Stimulated activated CD4-positive, alpha-beta T cell treated with anti-CD3 and anti-CD28 coated beads, Interleukin-4, amount 100 ng/mL, for 24 hours (primary cell): ENCODE measurements around the gene ADD2.

Experiments
- DNase-seq: peaks from one replicate; pipeline ENCODE4 v3.0.0-alpha.2; 2020

Gene ADD2

GRCh38 chr2:70784320-70784719, 16.3 kb upstream of the ADD2 start:
- DNase-seq = no peak

GRCh38 chr2:70779911-70780545, 12.0 kb upstream of the ADD2 start:
- no peak for DNase-seq

- no peak for DNase-seq
Measured at GRCh38 chr2:70779491-70779890, 11.5 kb upstream of the ADD2 start.

DNA sequence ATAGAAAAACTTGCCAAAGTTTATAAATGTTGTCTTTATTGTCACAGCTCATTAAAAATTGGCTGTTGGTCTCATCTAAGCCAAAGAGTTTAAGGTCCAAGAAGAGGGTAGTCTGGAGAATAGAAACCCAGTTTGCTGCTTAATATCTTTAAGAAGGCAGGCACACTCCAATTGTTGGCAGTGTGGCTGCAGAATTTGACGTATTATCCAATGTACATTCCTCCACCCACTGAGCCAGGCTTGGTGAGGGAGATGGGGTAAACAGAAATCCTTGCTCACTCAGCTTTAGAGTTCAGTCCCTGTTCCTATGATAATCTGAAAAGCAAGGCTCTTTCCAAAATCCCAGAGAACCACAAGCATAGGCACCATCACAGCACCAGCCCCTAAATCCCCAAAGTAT, 10.7 kb upstream of the ADD2 start:
- no peak for DNase-seq

GRCh38 chr2:70777450-70777849, 9.4 kb upstream of the ADD2 start:
- DNase-seq = no peak

- DNase-seq = no peak
Measured at GRCh38 chr2:70776266-70776665, 8.3 kb upstream of the ADD2 start.

DNA sequence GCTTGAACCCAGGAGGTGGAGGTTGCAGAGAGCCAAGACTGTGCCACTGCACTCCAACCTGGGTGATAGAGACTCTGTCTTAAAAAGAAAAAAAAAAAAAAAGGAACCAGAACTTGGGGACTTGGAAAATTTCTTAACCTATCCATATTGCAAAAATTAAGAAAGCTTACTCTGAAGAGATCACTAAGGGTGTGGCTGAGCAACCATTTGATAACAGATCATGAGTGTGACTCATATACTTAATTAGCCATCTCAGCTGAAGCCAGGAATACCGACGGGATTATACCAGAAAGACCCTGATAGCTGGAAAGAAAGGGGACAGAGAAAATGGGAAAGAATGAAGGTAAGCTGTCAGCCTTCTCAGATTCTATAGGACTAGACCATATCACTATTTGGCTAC, 7.1 kb upstream of the ADD2 start:
- DNase-seq = no peak

DNA sequence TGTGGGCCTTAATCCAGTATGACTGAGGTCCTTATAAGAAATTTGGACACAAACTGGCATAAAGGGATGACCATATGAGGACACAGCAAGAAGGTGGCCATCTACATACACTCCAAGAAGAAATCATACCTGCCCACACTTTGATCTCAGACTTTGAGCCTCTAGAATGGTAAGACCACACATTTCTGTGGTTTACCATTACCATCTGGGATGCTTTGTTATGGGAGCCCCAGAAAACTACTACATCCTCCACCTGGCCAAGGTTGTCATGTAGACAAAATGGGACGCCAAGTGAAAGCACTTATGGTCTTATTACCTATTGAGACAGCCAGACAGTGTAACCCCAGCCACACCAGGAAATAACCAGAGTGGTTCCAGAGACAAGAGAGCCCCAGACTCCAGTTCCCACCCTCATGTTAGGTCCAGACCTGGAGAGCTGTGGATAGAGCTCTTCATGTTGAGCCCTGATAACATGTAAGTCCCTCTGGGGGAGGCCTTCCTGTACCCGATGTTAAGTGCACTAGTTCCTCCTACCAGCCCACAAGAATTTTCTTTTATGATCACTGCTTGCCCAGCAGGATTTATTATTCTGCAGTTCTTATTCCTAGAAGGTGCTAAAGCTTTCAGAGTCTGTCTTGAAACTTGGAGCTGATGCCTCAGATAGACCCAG, 4.6 kb upstream of the ADD2 start:
- no peak for DNase-seq

DNA sequence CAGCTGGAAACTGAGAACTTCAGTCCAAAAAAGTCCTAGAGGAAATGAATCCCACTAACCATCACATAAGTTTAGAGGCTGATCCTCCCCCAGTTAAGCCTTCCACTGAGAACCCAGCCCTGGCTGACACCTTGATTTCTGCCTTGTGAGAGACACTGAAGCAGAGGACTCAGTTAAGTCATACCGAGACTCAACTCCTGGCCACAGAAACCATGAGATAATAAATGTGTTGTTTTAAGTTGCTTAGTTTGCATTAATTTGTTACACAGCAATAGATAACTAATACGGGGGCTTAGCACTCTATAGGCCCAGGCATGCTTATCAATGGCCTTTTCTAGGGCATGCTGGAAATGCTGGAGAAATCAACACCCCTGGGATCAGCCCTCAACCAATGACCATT, 3.4 kb upstream of the ADD2 start:
- DNase-seq = no peak

DNA sequence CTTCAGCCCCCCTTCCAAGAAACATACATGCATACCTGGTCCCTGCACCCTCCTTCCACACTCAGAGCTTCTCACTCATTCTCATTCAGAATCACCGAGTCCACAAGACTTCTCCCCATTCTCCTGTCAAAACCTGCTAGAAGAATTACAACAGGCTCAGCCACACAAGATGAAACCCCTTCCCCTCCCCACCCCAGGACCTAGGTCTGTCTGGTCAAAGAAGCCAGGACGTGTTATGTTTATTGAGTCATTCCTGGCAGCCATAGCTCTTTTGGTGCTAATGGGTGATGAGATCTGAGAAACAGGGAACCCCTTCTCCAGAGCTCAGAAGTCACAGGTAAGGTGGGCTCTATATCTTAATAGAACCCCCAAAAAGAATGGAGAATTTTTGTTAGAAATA, 1.4 kb upstream of the ADD2 start:
- no peak for DNase-seq

DNA sequence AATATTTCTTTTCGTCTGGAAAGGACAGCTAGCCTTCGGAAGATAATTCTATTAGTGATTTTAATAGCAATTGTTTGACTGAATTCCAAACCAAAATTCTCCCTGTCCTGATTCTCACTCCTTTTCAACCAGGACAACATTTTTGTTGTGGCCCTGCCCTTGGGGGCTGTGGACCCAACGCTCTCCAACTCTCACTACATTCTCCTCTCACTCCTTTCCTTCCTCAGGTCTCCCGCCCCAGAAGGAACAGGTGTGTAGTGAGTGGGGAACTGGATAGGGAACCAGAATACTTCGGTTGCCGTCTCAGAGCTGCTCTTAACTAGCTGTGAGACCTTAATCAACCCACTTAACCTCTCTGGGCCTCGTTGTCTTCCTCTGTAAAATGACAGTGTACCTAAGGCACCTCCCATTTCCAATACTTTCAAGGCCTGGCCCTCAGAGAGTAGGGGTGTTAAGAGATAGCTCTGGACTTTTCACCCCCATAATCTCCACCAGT, 638 bp upstream of the ADD2 start:
- no peak for DNase-seq

- no peak for DNase-seq
Measured at GRCh38 chr2:70767079-70767698, 811 bp downstream of the ADD2 start.

- DNase-seq = no peak
Measured at GRCh38 chr2:70766357-70767078, 1.5 kb downstream of the ADD2 start.

DNA sequence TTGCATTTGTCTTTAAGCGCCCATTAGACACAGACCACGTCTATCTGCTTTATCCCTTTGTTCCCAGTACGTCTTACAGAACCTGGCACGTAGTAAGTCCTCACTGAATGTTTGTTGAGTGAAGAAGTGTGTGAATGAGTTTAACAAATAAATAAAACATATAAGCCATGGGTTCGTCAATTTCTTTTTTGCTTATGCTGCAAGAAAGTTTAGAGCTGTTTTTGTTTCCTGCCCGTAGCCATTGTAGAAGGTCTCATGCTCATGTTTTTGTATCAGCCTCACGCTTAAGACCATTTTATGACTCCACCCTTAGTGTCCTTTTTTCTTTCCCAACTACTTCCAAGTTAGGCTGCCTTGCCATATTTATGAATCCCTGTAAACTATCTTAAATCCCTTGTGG, 2.5 kb downstream of the ADD2 start:
- DNase-seq = no peak

- no peak for DNase-seq
Measured at GRCh38 chr2:70759446-70759845, 8.6 kb downstream of the ADD2 start.

DNA sequence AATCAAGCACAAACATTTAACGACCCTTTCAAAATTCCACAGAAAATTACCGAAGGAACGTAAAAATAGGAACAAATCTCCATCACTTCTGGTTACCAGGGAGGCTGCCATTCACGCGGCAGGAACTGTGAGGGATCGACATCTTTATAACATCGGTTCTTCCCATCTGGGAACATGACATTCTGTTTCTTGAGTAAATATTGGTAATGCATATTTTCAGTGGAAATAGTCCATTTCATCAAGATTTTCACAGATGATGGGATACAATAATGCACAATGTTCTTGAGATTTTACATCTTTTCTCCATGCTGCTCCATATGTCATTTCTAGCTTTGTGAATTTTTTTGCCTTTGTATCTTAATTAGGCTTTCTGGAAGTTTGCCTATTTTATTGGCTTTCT, 10.0 kb downstream of the ADD2 start:
- no peak for DNase-seq

- no peak for DNase-seq
Measured at GRCh38 chr2:70757360-70757759, 10.6 kb downstream of the ADD2 start.

DNA sequence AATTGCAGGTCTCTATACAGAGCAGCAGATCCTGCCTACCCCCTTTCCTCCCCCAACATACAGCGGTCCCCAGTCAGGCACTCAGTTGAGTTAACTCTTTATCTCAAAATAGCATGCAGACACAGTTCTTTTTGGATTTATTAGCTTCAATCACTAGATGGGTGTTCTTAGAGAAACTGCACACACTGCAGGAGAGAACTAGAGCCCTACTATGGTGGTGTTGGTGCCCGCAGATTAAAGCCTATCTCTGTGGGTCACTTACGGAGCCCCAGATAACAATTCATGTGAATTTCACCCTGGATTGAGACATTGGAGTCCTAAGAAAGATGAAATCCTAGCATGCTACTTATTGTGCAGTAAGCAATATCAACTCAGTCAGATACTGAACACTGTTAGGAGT, 11.9 kb downstream of the ADD2 start:
- no peak for DNase-seq

GRCh38 chr2:70753902-70754301, 14.1 kb downstream of the ADD2 start:
- DNase-seq = no peak

DNA sequence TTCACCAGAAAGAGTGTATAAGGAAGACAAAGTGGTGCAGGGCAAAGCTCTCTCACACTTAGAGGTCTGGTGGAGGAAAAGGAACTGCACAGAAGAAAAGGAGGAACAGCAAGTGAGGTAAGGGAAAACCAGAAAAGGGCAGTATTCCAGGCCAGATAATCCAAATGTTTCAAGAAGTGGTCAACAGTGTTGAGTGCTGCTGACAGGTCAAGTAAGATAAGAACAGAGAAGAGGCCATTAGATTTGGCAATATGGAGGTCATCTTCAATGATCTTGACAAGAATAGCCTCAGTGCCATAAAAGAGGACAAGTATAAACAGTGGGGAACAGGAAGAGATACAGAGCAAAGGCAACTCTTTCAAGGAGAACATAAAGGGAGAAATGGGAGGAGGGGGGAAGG, 15.0 kb downstream of the ADD2 start:
- no peak for DNase-seq

DNA sequence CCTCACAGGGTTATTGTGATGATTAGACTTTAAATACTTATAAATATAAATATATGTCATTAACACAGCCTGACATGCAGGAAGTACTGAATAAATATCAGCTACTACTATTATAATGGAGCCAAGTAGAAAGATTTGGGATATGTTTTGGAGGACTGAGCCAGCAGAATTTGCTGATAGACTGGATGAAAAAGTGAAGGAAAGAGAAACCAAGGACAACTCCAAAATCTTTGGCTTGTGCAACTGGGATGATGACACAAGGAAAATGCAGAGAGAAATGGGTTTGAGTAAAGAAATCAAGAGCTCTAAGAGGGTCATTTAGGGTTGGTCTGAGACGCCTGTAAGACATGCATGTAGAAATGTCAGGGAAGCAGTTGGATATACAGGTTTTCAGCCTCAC, 15.6 kb downstream of the ADD2 start:
- no peak for DNase-seq

GRCh38 chr2:70751881-70752280, 16.1 kb downstream of the ADD2 start:
- DNase-seq = no peak

DNA sequence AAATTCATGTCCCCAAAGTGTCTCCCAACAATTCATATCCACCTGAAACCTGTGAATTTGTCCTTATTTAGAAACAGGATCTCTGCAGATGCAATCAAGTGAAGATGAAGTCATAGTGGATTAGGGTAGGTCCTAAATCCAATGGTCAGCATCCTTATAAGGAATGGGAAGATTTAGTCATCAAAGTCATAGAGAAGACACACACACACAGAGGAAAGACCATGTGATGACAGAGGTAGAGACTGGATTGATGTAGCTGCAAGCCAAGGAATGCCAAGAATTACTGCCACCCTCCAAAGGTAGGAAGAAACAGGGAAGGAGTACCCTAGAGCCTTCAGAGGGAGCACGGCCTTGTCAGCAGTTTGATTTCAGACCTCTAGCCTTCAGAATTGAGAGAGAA, 17.7 kb downstream of the ADD2 start:
- no peak for DNase-seq
